ENCODE results near the gene SS18L1.

SS18L1 gene

GRCh38 chr20:62210496-62210855 lies 66.9 kb downstream of the SS18L1 start:
- Histone ChIP-seq H3K27ac (replicated peaks) (no peak overlapping the region), H3K4me3 (replicated peaks; ENCODE audit: insufficient read depth, low read length) (no peak overlapping the region), H3K27me3 (ENCODE audit: insufficient read depth, poor library complexity, severe bottlenecking) (peaks cover 29% of the 10 kb centered on the region)
- no peak for DNase-seq (ENCODE audit: low read depth in 1 of 2, low spot score in 1 of 2)
- TF ChIP-seq CTCF (IDR thresholded peaks at IDR 0.05; ENCODE audit: insufficient read depth, low read length) (no peak), REST (IDR thresholded peaks at IDR 0.05; ENCODE audit: insufficient replicate concordance, low read depth) (no peak), GABPA (IDR thresholded peaks at IDR 0.05; ENCODE audit: low read depth) (no peak), SPI1 (IDR thresholded peaks at IDR 0.05; ENCODE audit: borderline replicate concordance, low read depth) (no peak), POLR2AphosphoS5 (IDR thresholded peaks at IDR 0.05; ENCODE audit: low read depth) (no peak)

- Histone ChIP-seq H3K27me3 (ENCODE audit: insufficient read depth, poor library complexity, severe bottlenecking) (peaks cover 34% of the 10 kb centered on the region), H3K27ac (replicated peaks) (no peak overlapping the region), H3K4me3 (replicated peaks; ENCODE audit: insufficient read depth, low read length) (no peak overlapping the region)
- no peak for DNase-seq (ENCODE audit: low read depth in 1 of 2, low spot score in 1 of 2)
- TF ChIP-seq POLR2AphosphoS5 (IDR thresholded peaks at IDR 0.05; ENCODE audit: low read depth) (no peak), SPI1 (IDR thresholded peaks at IDR 0.05; ENCODE audit: borderline replicate concordance, low read depth) (no peak), CTCF (IDR thresholded peaks at IDR 0.05; ENCODE audit: insufficient read depth, low read length) (no peak), REST (IDR thresholded peaks at IDR 0.05; ENCODE audit: insufficient replicate concordance, low read depth) (no peak), GABPA (IDR thresholded peaks at IDR 0.05; ENCODE audit: low read depth) (no peak)
Observed at GRCh38 chr20:62211216-62211615, 67.6 kb downstream of the SS18L1 start.

DNA sequence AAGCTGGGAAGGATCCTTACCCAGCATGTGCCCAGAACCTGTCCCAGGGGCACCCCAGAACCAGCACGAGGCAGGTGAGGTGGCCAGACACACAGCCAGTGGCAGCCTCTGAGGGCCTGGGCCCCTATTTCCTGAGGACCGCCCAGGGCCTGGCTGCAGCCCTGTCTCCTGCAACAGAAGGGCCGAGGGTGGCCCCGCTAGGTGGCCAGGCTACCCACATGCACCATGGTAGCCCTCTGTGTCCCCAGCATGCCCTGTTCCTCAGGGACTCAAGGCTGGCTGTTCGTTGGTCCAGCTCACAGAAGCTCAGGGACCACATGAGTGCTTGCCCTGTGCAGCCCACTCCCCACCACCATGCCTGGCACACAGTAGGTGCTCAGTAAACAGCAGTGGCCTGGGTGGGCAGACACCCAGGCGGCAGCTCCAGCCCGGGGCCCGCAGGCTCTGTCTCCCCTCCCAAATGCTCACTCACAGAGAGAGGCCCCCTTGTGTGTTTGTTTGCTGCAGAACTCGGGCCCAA lies 68.3 kb downstream of the SS18L1 start:
- DNase-seq (ENCODE audit: low read depth in 1 of 2, low spot score in 1 of 2): no peak
- Histone ChIP-seq H3K27ac (replicated peaks) (no peak overlapping the region), H3K27me3 (ENCODE audit: insufficient read depth, poor library complexity, severe bottlenecking) (peaks cover 38% of the 10 kb centered on the region), H3K4me3 (replicated peaks; ENCODE audit: insufficient read depth, low read length) (no peak overlapping the region)
- no peak for TF ChIP-seq REST (IDR thresholded peaks at IDR 0.05; ENCODE audit: insufficient replicate concordance, low read depth)
- no peak for TF ChIP-seq POLR2AphosphoS5 (IDR thresholded peaks at IDR 0.05; ENCODE audit: low read depth)
- TF ChIP-seq SPI1 (IDR thresholded peaks at IDR 0.05; ENCODE audit: borderline replicate concordance, low read depth): no peak
- TF ChIP-seq CTCF (IDR thresholded peaks at IDR 0.05; ENCODE audit: insufficient read depth, low read length): no peak
- TF ChIP-seq GABPA (IDR thresholded peaks at IDR 0.05; ENCODE audit: low read depth): no peak
